Measurements from ENCODE around the gene EYA2.

Gene EYA2

GRCh38 chr20:47231382-47232039, 336.9 kb downstream of the EYA2 start:
- DNase-seq, result no peak

GRCh38 chr20:47232518-47232917, 337.9 kb downstream of the EYA2 start:
- DNase-seq, result no peak

- no peak for DNase-seq
Measured at GRCh38 chr20:47233333-47234188, 338.9 kb downstream of the EYA2 start.

GRCh38 chr20:47235111-47235510, 340.5 kb downstream of the EYA2 start:
- DNase-seq, result no peak

- no peak for DNase-seq
Measured at GRCh38 chr20:47235853-47236638, 341.4 kb downstream of the EYA2 start.

GRCh38 chr20:47236639-47236900, 341.9 kb downstream of the EYA2 start:
- DNase-seq, result no peak

- no peak for DNase-seq
Measured at GRCh38 chr20:47237715-47238114, 343.1 kb downstream of the EYA2 start.

Data from suppressor macrophage (primary cell).